Hematopoietic multipotent progenitor cell treated with erythropoietin and hydrocortisone succinate and interleukin-3 and kit ligand, for 8 days (in vitro differentiated cells): ENCODE data around the gene OTOP1.
"Not testable (repeated sequence)": the region's sequence is repeated elsewhere in the genome, so short reads cannot be mapped to it uniquely, and the experiment has no call there.

Experiments used
- DNase-seq: peaks from one replicate; pipeline ENCODE4 v3.0.0-alpha.2; 2015

Gene OTOP1

GRCh38 chr4:4160956-4161665 is 65.6 kb downstream of the OTOP1 start:
- not testable (repeated sequence) for DNase-seq

GRCh38 chr4:4145622-4146021 is 81.1 kb downstream of the OTOP1 start:
- DNase-seq, result peak; percentile 16

- DNase-seq, result not testable (repeated sequence)
These were observed 83.4 kb downstream of the OTOP1 start for GRCh38 chr4:4143376-4143775.

- not testable (repeated sequence) for DNase-seq
These were observed 84.0 kb downstream of the OTOP1 start for GRCh38 chr4:4142679-4143078.

- DNase-seq, result not testable (repeated sequence)
These were observed 85.5 kb downstream of the OTOP1 start for GRCh38 chr4:4141186-4141585.
